AML-193 (cell line): Measurements from ENCODE around the gene PNPO.
A peak's percentile ranks its signal among the peaks of the same experiment; 100 is the strongest.
"Not testable (repeated sequence)": the region's sequence is repeated elsewhere in the genome, so short reads cannot be mapped to it uniquely, and the experiment has no call there.

Experiments
- DNase-seq, 2 experiments: peaks; one replicate each; lab custom pipeline; 2025; lab: John Stamatoyannopoulos, UW

The PNPO gene

DNA sequence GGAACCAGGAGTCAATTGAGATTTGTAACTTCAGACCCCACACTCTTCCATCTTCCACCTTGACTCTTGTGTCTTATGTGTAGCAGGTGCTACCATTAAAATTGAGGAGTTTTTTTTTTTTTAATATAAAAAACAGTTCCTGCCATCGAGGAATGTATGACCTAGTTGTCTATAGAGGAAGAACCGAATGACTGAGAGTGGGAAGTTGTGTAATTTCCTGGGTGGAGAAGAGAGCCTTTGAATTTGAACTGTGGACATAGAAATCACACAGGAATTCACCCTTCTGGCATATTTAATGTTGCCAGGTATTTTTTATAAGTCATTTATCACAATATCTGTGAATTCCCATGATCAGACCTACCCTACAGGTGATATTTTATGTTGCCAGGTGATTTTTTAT, 23.4 kb upstream of the PNPO start:
- DNase-seq, result peak; percentile 61 to 66

DNA sequence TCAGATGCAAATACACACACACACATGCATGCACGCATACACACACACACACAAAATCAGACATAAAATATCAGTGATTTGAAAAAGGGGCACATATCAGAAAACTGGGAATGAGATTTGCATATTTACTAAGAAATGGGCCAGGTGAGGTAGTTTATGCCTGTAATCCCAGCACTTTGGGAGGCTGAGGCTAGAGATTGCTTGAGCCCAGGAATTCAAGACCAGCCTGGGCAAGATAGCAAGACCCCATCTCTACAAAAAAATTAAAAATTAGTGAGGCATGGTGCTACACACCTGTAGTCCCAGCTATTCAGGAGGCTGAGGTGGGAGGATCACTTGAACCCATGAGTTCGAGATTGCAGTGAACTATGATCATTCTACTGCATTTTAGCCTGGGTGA, 22.4 kb upstream of the PNPO start:
- DNase-seq, result no peak

DNA sequence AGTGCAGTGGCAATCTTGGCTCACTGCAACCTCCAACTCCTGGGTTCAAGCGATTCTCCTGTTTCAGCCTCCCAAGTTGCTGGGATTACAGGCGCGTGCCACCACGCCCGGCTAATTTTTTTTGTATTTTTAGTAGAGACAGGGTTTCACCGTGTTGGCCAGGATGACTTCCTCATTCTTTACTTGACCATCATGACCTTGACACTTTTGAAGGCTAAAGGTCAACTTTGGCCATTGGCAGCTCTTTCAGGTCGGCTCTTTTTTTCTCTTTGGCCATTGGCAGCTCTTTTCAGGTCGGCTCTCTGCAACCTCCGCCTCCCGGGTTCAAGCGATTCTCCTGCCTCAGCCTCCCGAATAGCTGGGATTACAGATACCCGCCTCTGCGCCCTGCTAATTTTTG, 21.5 kb upstream of the PNPO start:
- not testable (repeated sequence) for DNase-seq

GRCh38 chr17:47924785-47925677, 16.3 kb upstream of the PNPO start:
- DNase-seq, result no peak

DNA sequence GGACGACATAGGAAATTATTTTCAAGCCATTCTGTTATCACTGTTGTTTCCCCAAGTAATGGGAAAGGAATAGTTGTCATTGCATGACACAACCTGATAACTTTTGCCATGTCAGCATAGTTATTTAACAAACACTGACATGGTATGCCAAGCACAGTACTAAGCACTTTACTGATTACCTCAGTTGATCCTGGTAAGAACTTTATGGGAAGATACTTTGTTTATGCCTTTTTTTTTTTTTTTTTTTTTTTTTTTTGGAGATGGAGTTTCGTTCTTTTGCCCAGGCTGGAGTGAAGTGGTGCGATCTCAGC, 15.7 kb upstream of the PNPO start:
- no peak for DNase-seq

DNA sequence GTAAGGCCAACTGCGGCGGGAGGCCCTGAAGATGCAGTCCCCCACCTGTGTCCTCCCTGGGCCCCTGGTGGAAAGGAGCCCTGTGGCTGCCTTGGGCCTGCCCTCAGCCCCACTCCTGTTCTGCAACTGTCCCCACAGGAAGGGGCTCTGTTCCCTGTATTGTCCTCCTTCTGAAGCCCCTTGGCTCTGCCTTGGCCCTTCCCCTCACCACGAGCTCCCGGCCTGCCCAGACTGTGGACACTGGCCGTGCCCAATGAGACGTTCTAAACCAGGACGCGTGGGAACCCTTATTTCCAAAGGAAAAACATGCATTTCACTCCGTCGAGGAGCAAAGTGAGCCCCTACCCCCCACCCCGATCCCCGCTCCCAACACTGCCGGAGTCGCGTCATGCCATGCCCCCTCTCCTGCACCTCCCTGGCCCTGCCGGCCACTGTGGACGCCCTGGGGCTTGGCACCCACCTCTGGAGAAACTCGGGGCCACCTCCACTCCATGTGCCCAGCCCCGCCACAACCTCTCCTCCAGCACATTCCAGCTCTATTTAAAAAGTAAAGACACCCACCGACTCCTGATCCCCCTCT, 13.5 kb upstream of the PNPO start:
- DNase-seq, result no peak

DNA sequence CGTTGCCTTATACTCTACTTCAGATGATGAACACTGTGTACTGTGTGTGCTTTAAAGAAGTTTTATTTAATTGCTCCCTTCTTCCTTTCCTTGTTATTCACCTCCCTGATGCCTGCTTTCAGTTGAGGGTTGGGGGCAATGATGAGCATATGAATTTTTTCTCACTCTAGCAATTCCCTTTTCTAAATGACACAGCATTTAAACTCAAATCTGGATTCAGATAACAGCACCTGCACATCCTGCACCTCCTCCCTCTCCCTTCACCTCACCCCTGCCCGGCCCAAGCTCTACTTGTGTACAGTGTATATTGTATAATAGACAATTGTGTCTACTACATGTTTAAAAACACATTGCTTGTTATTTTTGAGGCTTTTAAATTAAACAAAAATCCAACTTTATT, 13.0 kb upstream of the PNPO start:
- DNase-seq, result no peak

GRCh38 chr17:47929218-47930000, 12.0 kb upstream of the PNPO start:
- no peak for DNase-seq

- DNase-seq, result no peak
Observed at GRCh38 chr17:47931848-47932247, 9.5 kb upstream of the PNPO start.

DNA sequence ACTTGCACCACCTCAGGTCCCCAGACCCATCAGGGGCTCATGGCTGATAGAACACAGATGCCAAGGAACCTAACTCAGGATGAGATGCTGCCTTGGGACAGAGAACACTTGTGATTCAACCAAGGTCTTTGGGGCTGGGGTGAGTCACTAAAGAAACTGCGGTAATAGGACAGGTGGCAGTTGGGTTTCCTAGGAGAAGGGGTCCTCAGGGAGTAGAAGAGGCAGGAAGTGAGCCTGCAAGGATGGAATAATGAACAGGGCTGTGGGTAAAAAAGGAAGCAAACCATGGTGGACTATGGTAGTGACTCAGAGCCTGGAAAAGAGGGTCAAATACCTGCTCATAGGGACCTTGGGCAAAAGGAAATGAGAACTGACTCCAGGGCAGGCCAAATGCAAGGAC, 6.5 kb upstream of the PNPO start:
- DNase-seq, result no peak

GRCh38 chr17:47935468-47935867, 5.9 kb upstream of the PNPO start:
- not testable (repeated sequence) for DNase-seq

- DNase-seq, result no peak
Observed at GRCh38 chr17:47935961-47936360, 5.4 kb upstream of the PNPO start.

- DNase-seq, result no peak
Observed at GRCh38 chr17:47937941-47938340, 3.4 kb upstream of the PNPO start.

DNA sequence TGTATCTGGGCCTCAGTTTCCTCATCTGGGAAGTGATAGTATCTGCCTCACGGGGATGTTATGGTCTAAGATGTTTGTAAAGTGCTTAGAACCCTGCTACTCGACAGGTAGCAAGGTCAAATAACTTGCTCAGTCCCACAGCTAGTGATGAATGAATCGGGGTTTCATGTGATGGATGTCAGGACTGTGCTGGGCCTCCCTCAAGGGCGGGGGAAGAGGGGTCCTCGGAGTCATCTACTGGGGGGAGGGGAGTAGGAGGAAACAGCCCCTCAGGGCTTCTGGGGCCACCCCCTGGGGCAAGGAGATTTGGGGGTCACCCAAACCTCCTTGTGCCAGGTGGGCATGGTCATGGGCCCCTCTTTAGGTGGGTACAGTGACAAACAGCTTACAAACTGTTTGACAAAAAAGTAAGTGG, 732 bp downstream of the PNPO start:
- DNase-seq, result no peak

DNA sequence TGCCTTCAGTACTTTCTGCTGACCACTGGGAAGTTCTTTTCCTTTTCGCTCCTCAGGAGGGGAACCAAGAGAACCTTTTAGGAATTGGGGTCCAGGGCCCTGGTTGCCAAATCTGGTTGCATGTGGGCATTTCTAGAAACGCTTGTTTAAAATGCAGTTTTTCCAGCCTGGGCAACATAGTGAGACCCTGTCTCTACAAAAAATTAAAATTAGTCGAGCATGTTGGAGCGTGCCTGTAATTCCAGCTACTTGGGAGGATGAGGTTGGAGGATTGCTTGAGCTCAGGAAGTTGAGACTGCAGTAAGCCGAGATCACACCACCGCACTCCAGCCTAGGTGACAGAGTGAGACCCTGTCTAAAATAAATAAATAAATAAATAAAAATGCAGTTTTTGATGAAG, 1.2 kb downstream of the PNPO start:
- DNase-seq, result no peak

- DNase-seq, result no peak
Observed at GRCh38 chr17:47945080-47945479, 3.7 kb downstream of the PNPO start.

DNA sequence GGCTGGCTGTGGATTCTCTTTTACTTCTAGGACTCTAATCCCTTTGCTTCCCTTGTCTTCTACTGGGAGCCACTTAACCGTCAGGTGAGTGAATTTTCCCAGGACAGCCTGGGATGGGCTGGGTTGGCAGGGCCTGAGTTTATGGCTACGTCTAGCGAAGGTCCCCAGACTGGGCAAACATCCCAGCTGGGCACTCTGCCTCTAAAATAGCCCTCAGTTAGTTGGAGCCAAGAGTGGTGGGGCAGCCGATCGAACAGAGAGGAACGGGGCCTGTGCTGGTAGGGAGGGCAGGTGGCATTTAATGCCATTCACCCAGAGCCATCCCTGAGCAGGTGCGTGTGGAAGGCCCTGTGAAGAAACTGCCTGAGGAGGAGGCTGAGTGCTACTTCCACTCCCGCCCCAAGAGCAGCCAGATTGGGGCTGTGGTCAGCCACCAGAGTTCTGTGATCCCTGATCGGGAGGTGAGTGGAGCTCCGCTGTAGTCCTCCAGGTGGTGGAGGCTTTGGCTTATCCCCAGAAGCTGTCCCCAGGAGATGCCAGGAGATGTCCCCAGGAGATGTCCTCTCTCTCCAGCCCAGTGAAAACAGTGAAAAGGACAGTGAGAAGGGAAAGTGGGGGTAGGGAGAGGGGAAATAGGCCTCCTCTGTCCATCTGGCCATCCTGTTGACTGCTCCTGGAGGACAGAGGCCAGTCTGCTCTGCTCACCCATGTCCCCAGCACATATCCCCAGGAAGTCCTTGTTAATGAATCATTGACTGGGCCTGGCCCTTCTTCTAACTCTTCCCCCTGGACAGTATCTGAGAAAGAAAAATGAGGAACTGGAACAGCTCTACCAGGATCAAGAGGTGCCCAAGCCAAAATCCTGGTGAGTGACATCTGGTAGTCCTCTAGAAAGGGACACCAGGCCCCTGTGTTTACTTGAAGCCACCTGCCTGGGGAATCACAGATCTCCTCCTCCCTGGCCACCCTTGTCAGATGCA, 4.4 kb downstream of the PNPO start:
- no peak for DNase-seq

- DNase-seq, result no peak
Observed at GRCh38 chr17:47946516-47946915, 5.1 kb downstream of the PNPO start.

- DNase-seq, result peak; percentile 86 to 92
Observed at GRCh38 chr17:47946929-47947397, 5.6 kb downstream of the PNPO start.

GRCh38 chr17:47948706-47949196, 7.4 kb downstream of the PNPO start:
- DNase-seq, result no peak

DNA sequence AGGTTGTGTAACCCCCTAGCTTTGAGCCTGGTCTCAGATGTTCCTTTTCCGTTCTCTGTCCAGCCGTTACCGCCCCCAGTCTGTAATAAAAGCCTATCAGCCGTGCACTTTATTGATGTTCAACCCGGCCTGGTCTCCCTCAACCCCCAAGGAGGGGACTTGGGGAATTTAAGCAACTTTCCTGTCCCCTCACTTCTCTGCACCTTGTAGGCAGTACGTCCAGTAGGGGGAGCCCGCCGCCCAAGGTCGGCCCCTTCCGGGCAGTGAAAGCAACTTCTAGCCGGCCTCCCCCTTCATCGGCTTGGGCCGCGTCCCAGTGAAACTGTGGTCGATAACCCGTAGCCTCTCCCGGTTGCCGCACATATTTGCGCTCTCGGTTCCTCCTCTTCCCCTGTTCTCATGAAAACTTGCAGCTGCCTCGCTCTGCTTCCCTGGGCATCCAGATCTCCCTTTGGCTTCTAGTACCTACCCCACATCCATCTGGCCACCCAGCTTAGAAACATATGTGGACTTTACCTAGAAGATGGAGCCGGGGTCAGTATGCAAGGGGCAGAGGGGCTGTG, 7.9 kb downstream of the PNPO start:
- peak; percentile 83 to 86 for DNase-seq
